HepG2 (cell line): ENCODE results near the gene SHE. TPM values are rescaled to one million over a fixed set of nuclear protein-coding genes. Genes with fewer than 3 reads are reported as not detected.

ENCODE experiments used
- ATAC-seq: fragments of 200-7000 bp; cut with Tn5 transposase; 3 replicates; pipeline ENCODE4 v1.9.1; 2020; ENCODE audit warnings: mild to moderate bottlenecking, moderate library complexity
- BruUV-seq: library from RNA; stranded (reverse); fragments of 400-500 nt; replicated peaks from 2 replicates; lab custom pipeline; 2021; lab: Mats Ljungman, UMichigan
- CTCF ChIA-PET: fragments of 300-600 bp; formaldehyde crosslinking; extraction: SDS; loops from one replicate; lab custom pipeline; 2021; ENCODE audit warnings: low total read pairs, inconsistent platforms, low intra/inter-chr PET ratio; lab: Yijun Ruan, JAX
- POLR2A ChIA-PET: fragments of 350-600 bp; sonication (Branson Sonifier 250); formaldehyde crosslinking; loops from one replicate; lab custom pipeline; 2020; ENCODE audit warnings: antibody characterized with exemption, inconsistent platforms; lab: Yijun Ruan, JAX
- DNase-seq: peaks from one replicate; pipeline ENCODE4 v3.0.0-alpha.2; 2015; ENCODE audit warnings: low spot score
- FAIRE-seq: peaks from 3 replicates; lab custom pipeline; 2011; peaks lifted over from hg19 to GRCh38; lab: Jason Lieb, UNC
- H2AFZ ChIP-seq: one replicate; pipeline ENCODE4 v1.6.1; 2011; ENCODE audit warnings: low read length, inconsistent platforms
- H3K27ac ChIP-seq: fragments of 300-600 bp; 3 replicates; pipeline ENCODE4 v1.8.0; 2011; ENCODE audit warnings: mixed run types, mild to moderate bottlenecking, mixed read lengths, low read length, inconsistent platforms; ENCODE audit not compliant: insufficient read depth; ENCODE audit errors: extremely low read length
- H3K27me3 ChIP-seq, 2 experiments: fragments of 200-600 bp in 1 of 2; 2 replicates in 1 of 2; 3 replicates in 1 of 2; pipeline versions ENCODE4 v1.6.0 to v1.8.0; 2011; ENCODE audit warnings: low read length in 2 of 2, mild to moderate bottlenecking in 2 of 2, moderate library complexity in 2 of 2, inconsistent platforms in 1 of 2; ENCODE audit not compliant: insufficient read depth in 2 of 2, control insufficient read depth in 1 of 2
- H3K36me3 ChIP-seq, 2 experiments: fragments of 200-600 bp in 1 of 2; replicated peaks in 1 of 2; 2 replicates in 1 of 2; 3 replicates in 1 of 2; pipeline versions ENCODE4 v1.5.1 to v1.8.0; 2011; ENCODE audit warnings: low read length in 2 of 2, inconsistent platforms in 1 of 2; ENCODE audit not compliant: insufficient read depth in 2 of 2, control insufficient read depth in 1 of 2
- H3K4me1 ChIP-seq: 2 replicates; pipeline ENCODE4 v1.5.1; 2012; ENCODE audit warnings: low read length, inconsistent platforms; ENCODE audit not compliant: insufficient read depth
- H3K4me2 ChIP-seq: 2 replicates; pipeline ENCODE4 v1.6.0; 2011; ENCODE audit warnings: low read depth, low read length, inconsistent platforms
- H3K4me3 ChIP-seq, 3 experiments: fragments of 200-600 bp in 1 of 3; sonication (generic), shearing (Covaris generic) in 1 of 3; replicated peaks in 1 of 3; 2 replicates each; pipeline ENCODE4 v1.5.1; 2011 to 2016; ENCODE audit warnings: low read length in 3 of 3, inconsistent platforms in 2 of 3, low read depth in 2 of 3, mild to moderate bottlenecking in 2 of 3, control low read depth in 1 of 3, mixed read lengths in 1 of 3; ENCODE audit not compliant: insufficient read depth in 1 of 3
- H3K79me2 ChIP-seq: one replicate; pipeline ENCODE4 v1.6.1; 2011; ENCODE audit warnings: low read length, inconsistent platforms; ENCODE audit not compliant: insufficient read depth
- H3K9ac ChIP-seq: 2 replicates; pipeline ENCODE4 v1.6.0; 2011; ENCODE audit warnings: mild to moderate bottlenecking, low read depth, low read length, inconsistent platforms; ENCODE audit not compliant: insufficient read depth
- H3K9me3 ChIP-seq: 2 replicates; pipeline ENCODE4 v1.5.1; 2012; ENCODE audit warnings: mild to moderate bottlenecking, low read length
- H4K20me1 ChIP-seq: 2 replicates; pipeline ENCODE4 v1.6.0; 2011; ENCODE audit warnings: inconsistent platforms, mild to moderate bottlenecking, low read length, moderate library complexity; ENCODE audit not compliant: insufficient read depth
- JDP2 ChIP-seq: sonication (generic); formaldehyde crosslinking; IDR thresholded peaks from 2 replicates; pipeline ENCODE4 v1.8.1; 2022; ENCODE audit warnings: missing genetic modification reagents, borderline replicate concordance
- MATR3 ChIP-seq: sonication (generic); formaldehyde crosslinking; IDR thresholded peaks from 2 replicates; pipeline ENCODE4 v1.4.0; 2020; ENCODE audit warnings: missing genetic modification reagents
- NFRKB ChIP-seq: fragments of 450-650 bp; IDR thresholded peaks from 2 replicates; pipeline ENCODE4 v1.6.1; 2017
- POLR2A ChIP-seq, 2 experiments: IDR thresholded peaks; 2 replicates each; pipeline ENCODE4 v1.6.1; 2011; ENCODE audit warnings: low read depth in 2 of 2, low read length in 2 of 2, mild to moderate bottlenecking in 1 of 2, moderate library complexity in 1 of 2; ENCODE audit not compliant: insufficient read depth in 1 of 2
- STAT5B ChIP-seq: sonication (generic); formaldehyde crosslinking; IDR thresholded peaks from 2 replicates; pipeline ENCODE4 v1.4.0; 2020; ENCODE audit warnings: missing genetic modification reagents
- ZNF205 ChIP-seq: IDR thresholded peaks from 2 replicates; pipeline ENCODE4 v1.6.1; 2018; ENCODE audit warnings: missing biosample characterization, missing genetic modification reagents
- ZNF224 ChIP-seq: sonication (generic); formaldehyde crosslinking; IDR thresholded peaks from 2 replicates; pipeline ENCODE4 v1.5.0; 2020; ENCODE audit warnings: mild to moderate bottlenecking, missing genetic modification reagents
- ZNF451 ChIP-seq: sonication (generic); formaldehyde crosslinking; IDR thresholded peaks from 2 replicates; pipeline ENCODE4 v1.5.0; 2020; ENCODE audit warnings: mild to moderate bottlenecking, missing genetic modification reagents
- ZNF615 ChIP-seq: sonication (generic); formaldehyde crosslinking; IDR thresholded peaks from 2 replicates; pipeline ENCODE4 v1.5.0; 2020; ENCODE audit warnings: mild to moderate bottlenecking, missing genetic modification reagents, borderline replicate concordance
- ZNF850 ChIP-seq: sonication (generic); formaldehyde crosslinking; conservative IDR thresholded peaks from 2 replicates; pipeline ENCODE4 v1.9.0; 2021; ENCODE audit warnings: mild to moderate bottlenecking, missing genetic modification reagents
- WGBS: methylation state at CpG from one replicate; pipeline ENCODE4 v1.1.6; 2017; ENCODE audit warnings: low lambda C conversion rate; 5-methylcytosine and 5-hydroxymethylcytosine counted together
- in situ Hi-C: cut with HindIII; loops from 2 replicates; pipeline ENCODE4 v1.10.0; 2017; ENCODE audit warnings: low pct_unique_long_range_greater_than_20kb; ENCODE audit not compliant: extremely low pct_ligation_motif_present
- intact Hi-C: fragments of 100-400 bp; cut with micrococcal nuclease; formaldehyde crosslinking; loops from one replicate; pipeline ENCODE4 v1.10.0; 2022; ENCODE audit not compliant: unreplicated experiment
- polyA plus RNA-seq, 8 experiments: library from polyadenylated mRNA; depleted of rRNA in 3 of 8; stranded (reverse) in 7 of 8; unstranded in 1 of 8; fragments of >200 nt; fragmentation: Illumina TruSeq in 4 of 8; extraction: Trizol in 4 of 8; gene quantifications; 2 replicates each; pipeline versions ENCODE4 v1.2.1 to v1.2.3, GENCODE V29; 2011 to 2016; ENCODE audit warnings: low read depth in 4 of 8, missing spikeins in 1 of 8, mixed read lengths in 1 of 8; ENCODE audit not compliant: insufficient read depth in 1 of 8
- total RNA-seq, 5 experiments: library from RNA; depleted of rRNA; stranded (reverse); fragments of >200 nt; fragmentation: Illumina TruSeq; extraction: Trizol; gene quantifications; 2 replicates each; pipeline ENCODE4 v1.2.3, GENCODE V29; 2016; ENCODE audit warnings: low read depth in 1 of 5
- TF ChIP-seq, protein P1 (sequence below): sonication (generic); formaldehyde crosslinking; IDR thresholded peaks from 2 replicates; pipeline ENCODE4 v1.4.0; 2020; ENCODE audit warnings: mild to moderate bottlenecking, missing genetic modification reagents
- TF ChIP-seq, protein P2 (sequence below): sonication (generic); formaldehyde crosslinking; IDR thresholded peaks from 2 replicates; pipeline ENCODE4 v1.4.0; 2020; ENCODE audit warnings: missing genetic modification reagents
- TF ChIP-seq, protein P3 (sequence below): sonication (generic); formaldehyde crosslinking; IDR thresholded peaks from 2 replicates; pipeline ENCODE4 v1.5.1; 2020; ENCODE audit warnings: missing genetic modification reagents, mild to moderate bottlenecking, borderline replicate concordance

Gene SHE
- total and polyA plus RNA-seq, 2 of the 13 experiments (the other 11 are each of a cell fraction or from before 2014, with no cell fraction given): not detected

DNA sequence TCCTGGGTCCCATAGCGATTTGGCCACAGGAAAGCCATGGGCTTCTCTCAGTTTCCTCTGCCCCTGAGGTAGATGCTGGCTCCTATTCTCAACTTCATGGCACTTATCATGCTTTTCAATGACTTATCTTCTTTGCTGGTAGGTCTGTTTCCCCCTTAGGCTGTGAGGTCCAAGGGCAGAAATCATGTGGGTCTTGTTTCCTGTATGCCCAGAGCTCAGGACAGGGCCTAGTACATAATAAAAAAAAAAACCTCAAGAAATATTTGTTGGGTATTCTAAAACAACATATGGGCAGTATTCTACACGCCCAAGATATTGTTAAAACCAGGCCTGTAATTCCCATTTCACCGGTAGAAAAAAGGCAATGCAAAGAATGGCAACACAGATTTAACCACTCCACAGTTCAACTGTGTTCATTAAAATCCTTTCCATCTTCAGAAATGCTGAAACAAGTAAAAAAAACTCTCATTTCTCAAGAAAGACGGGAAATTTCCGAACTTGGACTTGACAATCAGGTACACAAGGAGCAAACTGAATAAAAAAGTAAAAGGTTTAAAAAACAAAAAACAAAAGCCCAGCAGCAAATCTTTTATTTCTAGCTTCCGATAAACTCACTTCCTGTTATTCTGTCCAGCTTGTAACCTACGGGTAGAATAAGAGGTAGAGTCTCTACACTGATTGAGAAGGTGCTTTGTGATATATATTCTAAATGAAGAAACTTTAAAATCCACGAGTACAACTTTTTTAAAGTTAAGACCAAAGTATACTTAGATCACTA, 6.5 kb downstream of the SHE start:
- no peak overlapping the region for H2AFZ ChIP-seq
- TF ChIP-seq, protein P1, sequence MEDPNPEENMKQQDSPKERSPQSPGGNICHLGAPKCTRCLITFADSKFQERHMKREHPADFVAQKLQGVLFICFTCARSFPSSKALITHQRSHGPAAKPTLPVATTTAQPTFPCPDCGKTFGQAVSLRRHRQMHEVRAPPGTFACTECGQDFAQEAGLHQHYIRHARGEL: no peak
- TF ChIP-seq POLR2A (IDR thresholded peaks at IDR 0.05; ENCODE audit: insufficient read depth in 1 of 2, low read depth in 2 of 2, low read length in 2 of 2) (no peak), JDP2 (CRISPR knock-in tag) (no peak), ZNF850 (CRISPR knock-in tag) (no peak), ZNF224 (no peak), STAT5B (no peak), NFRKB (no peak), MATR3 (no peak), ZNF615 (CRISPR knock-in tag) (no peak), ZNF451 (CRISPR knock-in tag) (no peak), ZNF205 (CRISPR knock-in tag) (no peak)
- TF ChIP-seq, protein P2, sequence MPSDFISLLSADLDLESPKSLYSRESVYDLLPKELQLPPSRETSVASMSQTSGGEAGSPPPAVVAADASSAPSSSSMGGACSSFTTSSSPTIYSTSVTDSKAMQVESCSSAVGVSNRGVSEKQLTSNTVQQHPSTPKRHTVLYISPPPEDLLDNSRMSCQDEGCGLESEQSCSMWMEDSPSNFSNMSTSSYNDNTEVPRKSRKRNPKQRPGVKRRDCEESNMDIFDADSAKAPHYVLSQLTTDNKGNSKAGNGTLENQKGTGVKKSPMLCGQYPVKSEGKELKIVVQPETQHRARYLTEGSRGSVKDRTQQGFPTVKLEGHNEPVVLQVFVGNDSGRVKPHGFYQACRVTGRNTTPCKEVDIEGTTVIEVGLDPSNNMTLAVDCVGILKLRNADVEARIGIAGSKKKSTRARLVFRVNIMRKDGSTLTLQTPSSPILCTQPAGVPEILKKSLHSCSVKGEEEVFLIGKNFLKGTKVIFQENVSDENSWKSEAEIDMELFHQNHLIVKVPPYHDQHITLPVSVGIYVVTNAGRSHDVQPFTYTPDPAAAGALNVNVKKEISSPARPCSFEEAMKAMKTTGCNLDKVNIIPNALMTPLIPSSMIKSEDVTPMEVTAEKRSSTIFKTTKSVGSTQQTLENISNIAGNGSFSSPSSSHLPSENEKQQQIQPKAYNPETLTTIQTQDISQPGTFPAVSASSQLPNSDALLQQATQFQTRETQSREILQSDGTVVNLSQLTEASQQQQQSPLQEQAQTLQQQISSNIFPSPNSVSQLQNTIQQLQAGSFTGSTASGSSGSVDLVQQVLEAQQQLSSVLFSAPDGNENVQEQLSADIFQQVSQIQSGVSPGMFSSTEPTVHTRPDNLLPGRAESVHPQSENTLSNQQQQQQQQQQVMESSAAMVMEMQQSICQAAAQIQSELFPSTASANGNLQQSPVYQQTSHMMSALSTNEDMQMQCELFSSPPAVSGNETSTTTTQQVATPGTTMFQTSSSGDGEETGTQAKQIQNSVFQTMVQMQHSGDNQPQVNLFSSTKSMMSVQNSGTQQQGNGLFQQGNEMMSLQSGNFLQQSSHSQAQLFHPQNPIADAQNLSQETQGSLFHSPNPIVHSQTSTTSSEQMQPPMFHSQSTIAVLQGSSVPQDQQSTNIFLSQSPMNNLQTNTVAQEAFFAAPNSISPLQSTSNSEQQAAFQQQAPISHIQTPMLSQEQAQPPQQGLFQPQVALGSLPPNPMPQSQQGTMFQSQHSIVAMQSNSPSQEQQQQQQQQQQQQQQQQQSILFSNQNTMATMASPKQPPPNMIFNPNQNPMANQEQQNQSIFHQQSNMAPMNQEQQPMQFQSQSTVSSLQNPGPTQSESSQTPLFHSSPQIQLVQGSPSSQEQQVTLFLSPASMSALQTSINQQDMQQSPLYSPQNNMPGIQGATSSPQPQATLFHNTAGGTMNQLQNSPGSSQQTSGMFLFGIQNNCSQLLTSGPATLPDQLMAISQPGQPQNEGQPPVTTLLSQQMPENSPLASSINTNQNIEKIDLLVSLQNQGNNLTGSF (CRISPR knock-in tag): no peak
- TF ChIP-seq, protein P3, sequence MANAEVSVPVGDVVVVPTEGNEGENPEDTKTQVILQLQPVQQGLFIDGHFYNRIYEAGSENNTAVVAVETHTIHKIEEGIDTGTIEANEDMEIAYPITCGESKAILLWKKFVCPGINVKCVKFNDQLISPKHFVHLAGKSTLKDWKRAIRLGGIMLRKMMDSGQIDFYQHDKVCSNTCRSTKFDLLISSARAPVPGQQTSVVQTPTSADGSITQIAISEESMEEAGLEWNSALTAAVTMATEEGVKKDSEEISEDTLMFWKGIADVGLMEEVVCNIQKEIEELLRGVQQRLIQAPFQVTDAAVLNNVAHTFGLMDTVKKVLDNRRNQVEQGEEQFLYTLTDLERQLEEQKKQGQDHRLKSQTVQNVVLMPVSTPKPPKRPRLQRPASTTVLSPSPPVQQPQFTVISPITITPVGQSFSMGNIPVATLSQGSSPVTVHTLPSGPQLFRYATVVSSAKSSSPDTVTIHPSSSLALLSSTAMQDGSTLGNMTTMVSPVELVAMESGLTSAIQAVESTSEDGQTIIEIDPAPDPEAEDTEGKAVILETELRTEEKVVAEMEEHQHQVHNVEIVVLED (CRISPR knock-in tag): no peak
- TF ChIP-seq, all 625 proteins: peak for 0
- Histone ChIP-seq H3K4me3 (no peak overlapping the region), H3K9me3 (no peaks in the 10 kb centered on the region), H3K27ac (no peak overlapping the region), H3K36me3 (no peaks in the 10 kb centered on the region), H4K20me1 (no peaks in the 10 kb centered on the region), H3K4me1 (peaks cover 12% of the 10 kb centered on the region), H3K9ac (no peak overlapping the region), H3K4me2 (no peak overlapping the region), H3K79me2 (no peaks in the 10 kb centered on the region), H3K27me3 (peaks cover 4 to 41% of the 10 kb centered on the region in 2 experiments; a peak in 3 of 5 replicates)
- FAIRE-seq (no peak), DNase-seq (no peak), ATAC-seq (no peak)
- 43% methylated on average over 8 of the region's 8 CpGs for WGBS
- intact Hi-C loops (no loop called here), in situ Hi-C loops (no loop called here)
- ChIA-PET CTCF (no interaction called here), POLR2A (no interaction called here)
- no TSS peak for BruUV-seq
